Ascending aorta (tissue), 2 donors: ENCODE results near the gene GSTO2. TPM values are rescaled to one million over a fixed set of nuclear protein-coding genes. Genes with fewer than 3 reads are reported as not detected.

ENCODE experiments used
- DNase-seq, 2 donors: peaks; one replicate each; pipeline ENCODE4 v3.0.0-alpha.2; 2019; ENCODE audit warnings: low spot score in 2 of 2
- H3K27ac ChIP-seq, 2 donors: fragments of 200-600 bp; sonication (generic); one replicate each; pipeline ENCODE4 v1.5.1; 2016 to 2017; ENCODE audit warnings: mild to moderate bottlenecking in 1 of 2
- H3K27me3 ChIP-seq: fragments of 200-600 bp; sonication (generic); one replicate; pipeline ENCODE4 v1.5.1; 2017
- H3K36me3 ChIP-seq, 2 donors: fragments of 200-600 bp; sonication (generic); one replicate each; pipeline ENCODE4 v1.5.1; 2016
- H3K4me1 ChIP-seq, 2 donors: fragments of 200-600 bp; sonication (generic); one replicate each; pipeline ENCODE4 v1.5.1; 2016 to 2017; ENCODE audit warnings: mild to moderate bottlenecking in 1 of 2
- H3K4me3 ChIP-seq, 2 donors: fragments of 200-600 bp; sonication (generic); one replicate each; pipeline ENCODE4 v1.5.1; 2016 to 2017; ENCODE audit warnings: mild to moderate bottlenecking in 1 of 2
- H3K9me3 ChIP-seq, 2 donors: fragments of 200-600 bp; sonication (generic); one replicate each; pipeline ENCODE4 v1.5.1; 2016
- intact Hi-C: fragments of 100-400 bp; cut with DNase I; formaldehyde crosslinking; loops from one replicate; pipeline ENCODE4 v1.15.1; 2023
- total RNA-seq: library from RNA; depleted of rRNA; stranded (reverse); fragments of >200 nt; gene quantifications from one replicate; pipeline ENCODE4 v1.1.0, GENCODE V29; 2016
- TF ChIP-seq, protein P1 (sequence below), 3 experiments: fragments of 200-600 bp in 2 of 3; fragments of 450-650 bp in 1 of 3; sonication (generic) in 2 of 3; IDR thresholded peaks; one replicate each; pipeline ENCODE4 v1.5.1; 2016 to 2019; ENCODE audit warnings: antibody characterized with exemption in 3 of 3, mild to moderate bottlenecking in 1 of 3, moderate library complexity in 1 of 3

The GSTO2 gene
- total RNA-seq, 1 donor from 2014 or later: not detected

- Histone ChIP-seq H3K9me3 (no peaks in the 10 kb centered on the region), H3K4me1 (peaks cover 20 to 72% of the 10 kb centered on the region in 2 donors), H3K4me3 (no peak overlapping the region), H3K27ac (peak overlapping the region in 1 of 2 donors; percentile 63), H3K27me3 (no peaks in the 10 kb centered on the region), H3K36me3 (peaks cover 0 to 3% of the 10 kb centered on the region in 2 donors)
- peak in 1 of 2 donors; percentile 62 for DNase-seq
- intact Hi-C loops: no loop called here
- TF ChIP-seq, protein P1, sequence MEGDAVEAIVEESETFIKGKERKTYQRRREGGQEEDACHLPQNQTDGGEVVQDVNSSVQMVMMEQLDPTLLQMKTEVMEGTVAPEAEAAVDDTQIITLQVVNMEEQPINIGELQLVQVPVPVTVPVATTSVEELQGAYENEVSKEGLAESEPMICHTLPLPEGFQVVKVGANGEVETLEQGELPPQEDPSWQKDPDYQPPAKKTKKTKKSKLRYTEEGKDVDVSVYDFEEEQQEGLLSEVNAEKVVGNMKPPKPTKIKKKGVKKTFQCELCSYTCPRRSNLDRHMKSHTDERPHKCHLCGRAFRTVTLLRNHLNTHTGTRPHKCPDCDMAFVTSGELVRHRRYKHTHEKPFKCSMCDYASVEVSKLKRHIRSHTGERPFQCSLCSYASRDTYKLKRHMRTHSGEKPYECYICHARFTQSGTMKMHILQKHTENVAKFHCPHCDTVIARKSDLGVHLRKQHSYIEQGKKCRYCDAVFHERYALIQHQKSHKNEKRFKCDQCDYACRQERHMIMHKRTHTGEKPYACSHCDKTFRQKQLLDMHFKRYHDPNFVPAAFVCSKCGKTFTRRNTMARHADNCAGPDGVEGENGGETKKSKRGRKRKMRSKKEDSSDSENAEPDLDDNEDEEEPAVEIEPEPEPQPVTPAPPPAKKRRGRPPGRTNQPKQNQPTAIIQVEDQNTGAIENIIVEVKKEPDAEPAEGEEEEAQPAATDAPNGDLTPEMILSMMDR (IDR thresholded peaks at IDR 0.05): no peak
Measured at GRCh38 chr10:104321226-104321625, 52.2 kb downstream of the GSTO2 start.

GRCh38 chr10:104321725-104322415 is 52.9 kb downstream of the GSTO2 start:
- Histone ChIP-seq H3K27ac (peak overlapping the region; percentile 29 to 63), H3K36me3 (peaks cover 0 to 3% of the 10 kb centered on the region in 2 donors), H3K4me3 (no peak overlapping the region), H3K9me3 (no peaks in the 10 kb centered on the region), H3K4me1 (peaks cover 20 to 77% of the 10 kb centered on the region in 2 donors), H3K27me3 (no peaks in the 10 kb centered on the region)
- intact Hi-C loops: no loop called here
- TF ChIP-seq, protein P1 (IDR thresholded peaks at IDR 0.05): no peak
- DNase-seq: no peak

DNA sequence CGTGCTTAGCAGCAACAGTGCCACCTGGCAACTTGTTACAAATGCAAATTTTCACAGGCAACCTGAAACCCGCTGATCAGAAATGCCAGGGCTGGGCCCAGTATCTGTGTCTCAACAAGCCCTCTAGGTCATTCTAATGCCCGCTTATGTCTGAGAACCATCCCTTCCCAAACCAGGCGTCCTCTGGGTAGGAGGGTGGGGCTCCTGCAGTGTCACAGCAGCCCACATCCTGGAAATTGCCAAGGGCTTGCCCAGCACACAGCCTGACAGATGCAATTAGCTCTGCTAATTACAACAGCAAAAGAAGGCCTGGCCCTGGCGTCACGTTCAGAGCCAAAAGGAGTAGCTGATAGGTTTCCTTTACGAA is 53.4 kb downstream of the GSTO2 start:
- H3K9me3 ChIP-seq: no peaks in the 10 kb centered on the region
- peaks cover 0 to 3% of the 10 kb centered on the region in 2 donors for H3K36me3 ChIP-seq
- H3K27me3 ChIP-seq: no peaks in the 10 kb centered on the region
- peak overlapping the region; percentile 29 to 63 for H3K27ac ChIP-seq
- DNase-seq: peak in 1 of 2 donors; percentile 63
- intact Hi-C loops: no loop called here
- H3K4me3 ChIP-seq: no peak overlapping the region
- H3K4me1 ChIP-seq: peaks cover 21 to 79% of the 10 kb centered on the region in 2 donors
- TF ChIP-seq, protein P1 (IDR thresholded peaks at IDR 0.05): no peak

DNA sequence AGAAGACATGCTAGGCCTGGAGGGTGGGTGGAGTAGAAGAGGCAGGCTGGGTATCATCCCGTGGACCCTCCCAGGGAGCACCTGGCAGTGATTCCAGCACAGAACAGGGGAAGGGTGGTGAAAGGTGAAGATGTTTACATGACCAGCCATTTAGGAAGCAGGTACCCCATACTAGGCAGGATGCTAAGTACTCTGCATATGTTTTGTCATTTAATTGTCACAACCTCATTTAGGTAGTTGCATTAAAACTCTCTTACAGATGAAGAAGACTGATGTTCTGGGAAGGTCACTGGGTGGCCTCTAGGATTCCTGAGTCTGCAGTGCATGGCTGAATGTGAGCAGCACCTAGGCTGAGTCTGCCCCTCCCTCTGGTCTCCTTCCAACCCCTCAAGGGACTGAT is 54.1 kb downstream of the GSTO2 start:
- Histone ChIP-seq H3K36me3 (peaks cover 0 to 3% of the 10 kb centered on the region in 2 donors), H3K27me3 (no peaks in the 10 kb centered on the region), H3K27ac (peak overlapping the region in 1 of 2 donors; percentile 22), H3K4me1 (peaks cover 28 to 83% of the 10 kb centered on the region in 2 donors), H3K4me3 (no peak overlapping the region), H3K9me3 (no peaks in the 10 kb centered on the region)
- intact Hi-C loops: no loop called here
- TF ChIP-seq, protein P1 (IDR thresholded peaks at IDR 0.05): no peak
- no peak for DNase-seq

DNA sequence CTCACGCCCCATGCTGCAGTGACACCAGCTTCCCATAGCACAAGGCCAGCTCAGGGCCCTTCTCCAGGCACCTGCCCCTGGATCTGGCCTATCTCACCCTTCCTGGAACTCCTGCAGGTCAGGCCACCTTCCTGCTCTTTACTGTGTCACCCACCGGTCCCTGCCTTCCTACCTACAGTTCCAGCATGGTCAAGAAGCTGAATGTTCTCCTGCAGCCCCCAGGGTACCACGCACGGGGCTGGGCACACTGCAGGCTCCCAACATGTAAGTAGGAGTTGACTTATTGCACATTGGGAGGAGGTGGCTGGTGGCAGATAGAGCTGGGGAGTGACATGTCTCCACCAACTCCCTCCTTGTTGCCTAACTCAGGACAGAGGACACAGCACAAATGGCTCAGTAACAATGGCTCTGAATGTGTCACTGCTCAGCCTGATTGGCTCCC is 54.8 kb downstream of the GSTO2 start:
- no peaks in the 10 kb centered on the region for H3K27me3 ChIP-seq
- no peaks in the 10 kb centered on the region for H3K9me3 ChIP-seq
- intact Hi-C loops: no loop called here
- peaks cover 0 to 3% of the 10 kb centered on the region in 2 donors for H3K36me3 ChIP-seq
- no peak overlapping the region for H3K4me3 ChIP-seq
- peak in 1 of 2 donors; percentile 50 for DNase-seq
- TF ChIP-seq, protein P1 (IDR thresholded peaks at IDR 0.05): no peak
- H3K27ac ChIP-seq: peak overlapping the region in 1 of 2 donors; percentile 48
- peaks cover 35 to 89% of the 10 kb centered on the region in 2 donors for H3K4me1 ChIP-seq
